Limb (tissue), 2 donors: ENCODE data around the gene TBC1D19.
"Not testable (repeated sequence)": the region's sequence is repeated elsewhere in the genome, so short reads cannot be mapped to it uniquely, and the experiment has no call there.

ENCODE experiments used
- DNase-seq, 2 donors: peaks; one replicate each; pipeline ENCODE4 v3.0.0-alpha.2; 2016; ENCODE audit errors: extremely low spot score in 2 of 2

Gene TBC1D19

GRCh38 chr4:26596843-26597242 is 13.0 kb downstream of the TBC1D19 start:
- no peak for DNase-seq

- no peak for DNase-seq
Measured at GRCh38 chr4:26601204-26601603, 17.3 kb downstream of the TBC1D19 start.

GRCh38 chr4:26607776-26608175 is 23.9 kb downstream of the TBC1D19 start:
- DNase-seq, result no peak

GRCh38 chr4:26609391-26609790 is 25.5 kb downstream of the TBC1D19 start:
- no peak for DNase-seq

GRCh38 chr4:26609868-26610267 is 26.0 kb downstream of the TBC1D19 start:
- DNase-seq, result no peak

DNA sequence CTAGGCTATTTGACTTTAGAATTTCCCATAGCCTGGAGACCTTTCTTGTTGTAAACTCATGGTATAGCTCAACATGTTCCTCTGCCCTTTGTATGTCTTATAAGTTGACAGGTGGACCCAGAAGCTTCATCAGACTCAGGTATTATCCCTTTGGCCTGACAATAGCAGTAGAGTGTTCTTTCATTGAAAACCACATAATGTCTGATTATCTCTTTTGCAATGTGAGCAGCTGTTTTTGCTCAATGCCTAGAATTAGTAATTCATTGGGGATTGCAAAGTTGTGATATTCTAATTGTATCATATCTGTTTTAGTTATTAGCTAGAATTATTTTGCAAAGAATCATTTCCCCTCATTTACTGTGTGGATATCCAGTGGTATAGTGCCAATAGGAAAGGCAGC is 27.5 kb downstream of the TBC1D19 start:
- no peak for DNase-seq

DNA sequence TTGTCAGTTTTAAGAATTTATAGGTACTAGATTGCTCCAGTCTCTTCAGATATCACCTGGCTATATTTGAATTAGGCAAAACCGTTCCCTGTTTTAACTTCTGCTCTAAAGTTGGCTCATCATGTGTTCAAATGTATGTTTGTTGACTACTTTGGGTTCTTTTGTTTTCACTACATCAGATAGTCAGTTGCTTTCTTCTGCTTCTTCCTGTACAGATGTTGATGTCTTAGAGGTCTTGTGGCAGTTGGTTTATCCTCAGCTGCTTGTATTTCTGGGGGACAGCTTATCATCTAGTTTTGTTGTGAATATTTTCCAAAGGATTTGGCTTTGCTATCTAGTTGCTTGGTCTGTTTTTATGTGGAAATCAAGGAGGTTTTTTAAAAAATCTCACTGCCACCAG is 28.0 kb downstream of the TBC1D19 start:
- DNase-seq, result no peak

DNA sequence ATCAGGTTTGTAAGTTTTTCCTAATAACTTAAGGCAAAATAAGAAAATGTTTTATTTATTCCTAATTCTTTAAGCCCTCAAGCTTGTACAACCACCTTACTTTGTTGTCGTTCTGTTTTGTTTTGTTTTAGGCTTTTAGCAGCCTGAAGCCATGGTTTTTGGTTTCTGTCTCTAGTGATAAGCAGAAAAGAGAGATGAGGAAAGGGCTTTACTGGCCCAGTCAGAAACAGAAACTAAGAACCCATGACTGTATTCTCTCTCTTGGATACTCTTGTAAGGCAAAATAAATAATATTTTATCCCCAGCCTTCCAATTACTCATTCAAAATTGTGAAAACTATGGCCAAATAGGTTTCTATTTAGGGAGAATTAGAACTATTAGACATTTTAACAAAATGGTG is 29.4 kb downstream of the TBC1D19 start:
- DNase-seq, result no peak

- DNase-seq, result no peak
Measured at GRCh38 chr4:26613735-26614134, 29.9 kb downstream of the TBC1D19 start.

- DNase-seq, result no peak
Measured at GRCh38 chr4:26619784-26620183, 35.9 kb downstream of the TBC1D19 start.

- DNase-seq, result no peak
Measured at GRCh38 chr4:26621366-26621765, 37.5 kb downstream of the TBC1D19 start.

- no peak for DNase-seq
Measured at GRCh38 chr4:26622913-26623312, 39.0 kb downstream of the TBC1D19 start.

- not testable (repeated sequence) for DNase-seq
Measured at GRCh38 chr4:26626658-26627057, 42.8 kb downstream of the TBC1D19 start.

DNA sequence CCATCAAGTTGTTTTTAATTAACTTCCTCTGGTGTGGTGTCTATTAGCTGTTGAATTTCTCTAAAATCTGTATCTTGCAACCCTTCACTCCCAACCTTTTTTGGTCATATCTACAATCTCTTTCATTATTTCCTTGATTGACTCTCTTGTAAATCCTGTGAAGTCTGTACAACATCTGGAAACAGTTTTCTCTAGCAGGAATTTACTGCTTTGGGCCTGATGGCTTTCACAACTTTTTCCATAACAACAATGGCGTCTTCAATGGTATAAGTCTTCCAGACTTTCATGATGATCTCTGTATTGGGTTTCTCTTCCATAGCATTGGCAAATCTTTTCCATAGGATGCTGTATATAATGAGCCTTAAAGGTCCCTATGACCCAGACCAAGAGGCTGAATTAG is 49.0 kb downstream of the TBC1D19 start:
- no peak for DNase-seq

DNA sequence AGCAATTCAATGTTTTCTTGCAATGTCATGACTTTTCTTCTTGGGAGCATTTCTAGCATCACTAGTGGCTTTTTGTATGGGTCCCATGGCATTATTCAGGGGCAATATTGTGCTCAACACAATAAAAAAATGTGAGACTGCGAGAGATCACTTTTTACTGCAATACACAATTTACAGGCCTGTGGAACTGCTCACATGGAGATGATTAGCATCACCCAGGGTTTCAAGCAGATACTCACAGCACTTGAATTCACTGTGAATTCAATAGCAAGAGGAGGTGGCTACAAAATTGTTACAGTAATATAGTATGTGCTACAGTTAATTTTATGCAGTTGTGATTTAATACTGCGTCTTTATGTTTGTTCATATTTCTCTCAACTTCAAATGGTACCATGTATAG is 50.4 kb downstream of the TBC1D19 start:
- no peak for DNase-seq

- DNase-seq, result no peak
Measured at GRCh38 chr4:26636458-26636857, 52.6 kb downstream of the TBC1D19 start.

GRCh38 chr4:26640639-26641038 is 56.8 kb downstream of the TBC1D19 start:
- DNase-seq, result not testable (repeated sequence)

- DNase-seq, result no peak
Measured at GRCh38 chr4:26647523-26648224, 63.8 kb downstream of the TBC1D19 start.

GRCh38 chr4:26648260-26648659 is 64.4 kb downstream of the TBC1D19 start:
- DNase-seq, result no peak

DNA sequence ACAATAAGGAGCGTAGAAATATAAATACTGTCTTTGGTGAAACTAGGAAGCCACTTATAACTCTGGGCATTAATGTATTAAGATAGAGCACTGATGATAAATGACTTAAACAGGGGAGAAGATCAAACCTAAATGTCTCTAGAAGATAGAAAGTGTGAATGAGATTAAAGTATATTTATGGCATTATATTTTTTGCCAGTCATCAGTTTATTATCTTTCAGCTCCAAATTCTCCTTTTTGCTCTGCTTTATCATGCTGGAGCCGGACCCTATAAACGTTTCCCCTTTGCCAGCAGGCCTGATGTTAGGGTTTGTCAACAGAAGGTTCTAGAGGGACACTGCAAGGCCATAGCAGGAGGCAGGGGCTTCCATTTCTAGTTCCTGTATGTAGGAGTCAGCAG is 76.4 kb downstream of the TBC1D19 start:
- DNase-seq, result no peak

- no peak for DNase-seq
Measured at GRCh38 chr4:26663888-26664287, 80.0 kb downstream of the TBC1D19 start.

- DNase-seq, result no peak
Measured at GRCh38 chr4:26670903-26671537, 87.1 kb downstream of the TBC1D19 start.

DNA sequence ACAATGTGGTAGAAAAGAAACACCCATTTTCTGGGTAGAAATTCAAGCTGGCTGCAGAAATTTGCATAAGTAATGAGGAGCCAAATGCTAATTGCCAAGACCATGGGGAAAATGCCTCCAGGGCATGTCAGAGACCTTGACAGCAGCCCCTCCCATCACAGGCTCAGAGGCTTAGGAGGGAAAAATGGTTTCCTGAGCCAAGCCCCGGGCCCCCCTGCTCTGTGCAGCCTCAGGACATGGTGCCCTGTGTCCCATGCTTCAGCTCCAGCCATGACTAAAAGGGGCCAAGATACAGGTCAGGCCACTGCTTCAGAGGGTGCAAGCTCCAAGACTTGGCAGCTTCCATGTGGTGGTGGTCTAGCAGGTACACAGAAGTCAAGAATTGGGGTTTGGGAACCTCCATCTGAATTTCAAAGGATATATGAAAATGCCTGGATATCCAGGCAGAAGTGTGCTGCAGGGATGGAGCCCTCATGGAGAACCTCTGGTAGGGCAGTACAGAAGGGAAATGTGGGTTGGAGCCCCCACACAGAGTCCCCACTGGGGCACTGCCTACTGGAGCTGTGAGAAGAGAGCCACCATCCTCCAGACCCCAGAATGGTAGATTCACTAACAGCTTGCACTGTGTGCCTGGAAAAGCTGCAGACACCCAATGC is 95.3 kb downstream of the TBC1D19 start:
- not testable (repeated sequence) for DNase-seq
